Left cardiac atrium (tissue), 4 donors: ENCODE data around the gene PCDHA1. TPM values are rescaled to one million over a fixed set of nuclear protein-coding genes. Genes with fewer than 3 reads are reported as not detected.

Experiments
- ATAC-seq, 2 donors: fragments of 200-7000 bp; cut with Tn5 transposase; one replicate each; pipeline ENCODE4 v1.9.1; 2020; ENCODE audit warnings: mild to moderate bottlenecking in 2 of 2, moderate library complexity in 2 of 2
- DNase-seq: peaks from one replicate; pipeline ENCODE4 v3.0.0-alpha.2; 2020
- intact Hi-C, 2 donors: fragments of 100-400 bp; cut with DNase I; formaldehyde crosslinking; loops; one replicate each; pipeline versions ENCODE4 v1.14.1 to v1.15.1; 2022 to 2023
- total RNA-seq, 2 donors: library from RNA; stranded (reverse); fragmentation: NEBNext Ultra II Directional; extraction: Animal tissue kit (Norgen Biotek cat#: 25700); gene quantifications; one replicate each; pipeline ENCODE4 v1.2.1, GENCODE V29; 2021
- donor health status: DM: no; HTN: yes; CAD: no.
- donor health status: DM: no; HTN: yes; CAD: no; lungs with severe emphysema.
- donor health status: DM: yes; HTN: yes; CAD: no.
- donor health status: Dilated cardiomyopathy.

Gene PCDHA1
- total RNA-seq, 2 donors from 2014 or later, result not detected

DNA sequence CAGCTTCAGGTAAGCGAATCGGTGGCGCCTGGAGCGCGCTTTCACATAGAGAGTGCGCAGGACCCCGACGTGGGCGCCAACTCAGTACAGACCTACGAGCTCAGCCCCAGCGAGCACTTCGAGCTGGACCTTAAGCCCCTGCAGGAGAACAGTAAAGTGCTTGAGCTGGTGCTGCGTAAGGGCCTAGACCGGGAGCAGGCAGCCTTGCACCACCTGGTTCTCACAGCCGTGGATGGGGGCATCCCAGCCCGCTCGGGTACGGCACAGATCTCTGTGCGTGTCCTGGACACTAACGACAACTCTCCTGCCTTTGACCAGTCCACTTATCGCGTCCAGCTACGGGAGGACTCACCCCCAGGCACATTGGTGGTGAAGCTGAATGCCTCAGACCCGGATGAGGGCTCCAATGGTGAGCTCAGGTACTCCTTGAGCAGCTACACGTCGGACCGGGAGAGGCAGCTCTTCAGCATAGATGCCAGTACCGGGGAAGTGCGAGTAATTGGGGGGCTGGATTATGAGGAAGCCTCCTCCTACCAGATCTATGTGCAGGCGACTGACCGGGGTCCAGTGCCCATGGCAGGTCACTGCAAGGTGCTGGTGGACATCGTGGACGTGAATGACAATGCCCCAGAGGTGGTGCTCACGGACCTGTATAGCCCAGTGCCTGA, 181.4 kb downstream of the PCDHA1 start:
- no peak for DNase-seq
- peak in 1 of 2 donors; percentile 18 for ATAC-seq
- intact Hi-C loops, result no loop called here

DNA sequence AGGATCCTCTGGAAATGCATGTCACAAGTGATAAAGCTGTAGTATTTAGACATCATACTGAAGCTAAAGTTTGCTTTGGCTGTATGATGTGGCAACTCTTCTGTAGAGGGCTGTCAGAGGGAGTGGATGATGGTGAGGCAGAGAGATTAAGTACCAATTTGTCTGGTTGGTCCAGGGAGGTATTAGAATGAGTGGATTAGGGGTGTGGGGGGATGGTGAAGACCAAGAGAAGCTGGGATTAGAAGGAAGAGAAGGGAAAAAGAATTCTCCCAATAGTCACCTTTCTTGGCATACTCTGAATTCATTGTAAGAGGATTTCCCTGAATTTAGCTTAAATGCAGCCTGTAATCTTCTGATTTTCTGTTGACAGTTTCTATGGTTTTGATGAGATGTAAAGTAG, 183.9 kb downstream of the PCDHA1 start:
- ATAC-seq, result no peak
- intact Hi-C loops, result no loop called here
- no peak for DNase-seq

DNA sequence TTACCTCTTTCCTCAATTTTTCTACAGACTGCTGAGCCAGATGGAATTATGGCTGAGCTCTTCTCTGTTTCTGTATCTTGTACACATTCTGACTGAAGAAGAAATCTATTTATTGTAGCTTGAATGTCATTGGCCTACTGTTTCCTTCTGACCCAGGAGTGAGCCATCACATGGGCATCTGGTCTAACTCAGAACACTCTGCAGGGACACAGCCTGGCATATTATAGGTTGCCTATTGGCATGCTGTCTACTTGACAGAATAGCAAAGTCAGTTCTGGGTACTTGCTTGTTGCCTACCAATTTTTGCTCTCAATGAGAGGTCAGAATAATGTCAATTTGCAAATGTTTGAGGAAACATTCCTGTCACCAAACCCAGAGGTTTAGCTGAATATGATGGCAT, 187.6 kb downstream of the PCDHA1 start:
- intact Hi-C loops, result no loop called here
- peak in 1 of 2 donors; percentile 43 for ATAC-seq
- no peak for DNase-seq

DNA sequence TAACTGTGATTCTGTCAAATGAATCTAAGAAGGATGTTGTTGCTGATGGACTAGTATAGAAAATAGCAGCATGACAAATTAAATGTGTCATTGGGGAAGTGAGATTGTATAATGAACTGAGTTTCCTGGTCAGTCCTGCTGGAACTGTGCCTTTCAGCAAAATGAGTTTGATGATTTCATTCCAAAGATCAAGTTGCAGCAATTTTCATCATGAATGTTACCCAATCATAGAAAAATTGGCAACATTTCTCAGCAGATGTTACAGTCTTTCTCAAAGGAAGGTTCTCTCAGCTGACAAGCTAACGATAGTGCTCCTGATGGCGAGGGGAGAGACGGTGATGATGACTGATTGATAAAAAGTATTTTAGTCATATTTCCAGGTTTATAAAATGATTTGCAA, 191.1 kb downstream of the PCDHA1 start:
- intact Hi-C loops, result no loop called here
- DNase-seq, result no peak
- peak; percentile 16 to 72 for ATAC-seq

DNA sequence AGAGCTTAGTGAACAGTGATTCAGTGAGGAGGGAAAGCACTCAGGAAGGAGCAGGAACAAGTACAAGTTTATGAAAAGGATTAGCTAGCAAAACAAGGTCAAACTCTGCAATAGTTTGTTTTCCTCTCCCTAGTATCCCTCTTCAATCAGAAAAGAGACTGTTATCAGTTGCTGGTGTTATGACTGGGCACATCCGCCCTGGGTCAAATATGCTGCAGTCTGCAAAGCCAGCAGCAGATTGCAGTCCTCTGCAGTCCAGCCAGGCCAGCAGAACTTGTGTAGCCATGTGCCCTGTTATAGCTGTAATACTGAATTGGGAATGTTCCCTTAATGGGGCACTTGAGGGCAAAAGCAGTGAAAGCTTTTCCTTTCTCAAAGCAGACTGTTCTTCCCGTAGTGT, 192.3 kb downstream of the PCDHA1 start:
- ATAC-seq (peak; percentile 68 to 91), DNase-seq (peak; percentile 32)
- intact Hi-C loops, result no loop called here

DNA sequence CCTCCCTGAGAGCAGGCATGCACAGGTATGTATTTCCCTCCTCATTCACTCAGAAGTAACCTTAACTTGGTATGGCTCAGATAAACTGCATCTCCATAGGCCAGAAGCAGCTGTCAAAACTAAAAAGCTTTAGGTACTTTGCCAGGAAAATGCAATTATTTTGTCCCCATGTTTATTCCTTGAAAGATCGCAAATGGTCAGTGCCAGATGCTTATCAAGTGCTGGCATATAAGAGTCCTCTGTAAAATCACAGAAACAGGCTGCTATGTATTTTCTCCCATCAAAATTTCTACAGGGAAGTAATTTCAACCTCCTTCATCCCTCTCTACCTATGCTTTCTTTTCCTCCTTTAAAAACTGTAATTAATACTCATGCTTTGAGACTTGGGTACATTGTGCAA, 193.0 kb downstream of the PCDHA1 start:
- ATAC-seq, result no peak
- no peak for DNase-seq
- intact Hi-C loops, result no loop called here

DNA sequence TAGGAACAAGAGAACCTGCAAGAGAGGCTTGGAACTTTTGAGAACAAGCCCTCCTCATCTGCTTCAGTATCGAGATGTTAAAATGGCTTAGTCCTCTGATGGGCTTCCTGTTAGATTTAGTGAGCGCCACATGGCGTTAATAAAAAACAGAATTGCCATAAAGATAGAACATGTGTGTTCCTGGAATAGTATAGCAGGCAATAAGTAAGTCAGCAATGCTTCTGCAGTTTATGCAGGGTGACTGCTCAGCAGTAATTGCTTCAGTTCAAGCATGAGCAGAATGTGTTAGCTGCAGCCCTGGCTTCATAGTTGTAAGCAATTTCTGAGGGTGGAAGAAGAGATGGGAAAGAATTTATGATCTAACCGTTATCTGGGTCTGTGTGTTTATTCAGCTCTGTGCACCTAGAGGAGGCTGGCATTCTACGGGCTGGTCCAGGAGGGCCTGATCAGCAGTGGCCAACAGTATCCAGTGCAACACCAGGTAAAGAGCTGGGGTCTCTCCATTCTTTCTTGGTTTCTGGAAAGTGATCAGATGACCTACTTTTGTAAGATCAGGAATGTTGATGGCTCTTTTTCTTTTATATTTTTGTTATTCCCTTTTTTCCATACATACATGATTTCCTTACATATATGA, 196.3 kb downstream of the PCDHA1 start:
- intact Hi-C loops, result no loop called here
- no peak for ATAC-seq
- DNase-seq, result no peak

DNA sequence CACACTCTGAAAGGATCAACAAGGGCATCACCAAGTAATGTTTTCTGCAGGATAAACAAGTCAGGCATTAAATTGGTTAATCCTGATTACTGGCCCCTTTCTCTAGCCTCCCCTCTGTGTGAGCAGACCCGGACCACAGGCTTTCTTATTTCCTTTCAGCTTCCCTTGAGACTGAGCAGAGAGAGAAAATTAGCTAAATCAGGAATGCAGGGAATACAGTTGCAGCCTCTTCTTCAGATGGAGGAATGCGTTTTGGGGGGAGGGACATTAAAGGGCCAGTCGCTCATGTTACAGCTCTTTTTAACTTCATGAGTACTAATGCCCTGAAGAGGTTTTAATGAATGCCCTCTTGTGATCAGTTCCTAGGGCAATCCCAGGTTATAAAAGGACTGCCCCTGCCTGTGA, 200.2 kb downstream of the PCDHA1 start:
- intact Hi-C loops, result no loop called here
- ATAC-seq (no peak), DNase-seq (no peak)

DNA sequence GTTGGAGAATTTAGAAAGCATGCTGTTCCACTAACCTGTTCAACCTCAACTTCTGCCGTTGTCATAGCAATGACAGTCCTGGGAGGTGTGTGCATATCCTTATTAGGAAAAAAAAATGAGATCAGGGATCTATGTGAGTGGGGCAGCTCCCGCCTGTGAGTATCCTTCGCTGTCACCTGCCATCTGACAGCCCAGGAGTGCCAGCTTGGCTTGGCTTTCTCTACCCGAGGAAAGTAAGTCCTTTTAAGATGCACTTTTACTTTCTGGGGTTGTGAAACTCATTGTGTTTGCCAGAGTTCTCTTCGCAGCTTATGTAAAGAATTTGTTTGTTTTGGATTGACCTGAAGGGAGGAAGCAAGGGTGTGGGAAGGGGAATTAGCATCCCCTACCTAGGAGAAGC, 202.2 kb downstream of the PCDHA1 start:
- DNase-seq (no peak), ATAC-seq (no peak)
- intact Hi-C loops, result no loop called here

DNA sequence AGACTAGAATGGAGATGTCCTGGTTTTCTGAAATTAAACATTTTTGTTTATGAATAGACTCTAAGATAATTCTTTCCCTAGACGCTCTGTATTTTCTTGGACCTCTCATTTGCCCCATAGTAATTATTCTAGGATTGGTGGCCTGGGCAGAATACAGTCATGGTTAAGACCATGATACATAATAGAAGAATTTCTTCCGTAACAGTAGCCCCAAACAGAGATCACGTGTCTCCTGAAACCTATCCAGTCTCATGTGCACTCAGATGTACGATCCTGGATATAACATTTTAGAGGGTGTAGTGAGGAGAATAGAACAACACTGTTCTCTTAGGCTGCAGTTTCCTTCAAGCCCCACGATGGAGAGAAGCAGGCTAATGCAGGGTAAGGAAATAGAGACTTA, 202.7 kb downstream of the PCDHA1 start:
- intact Hi-C loops, result no loop called here
- DNase-seq, result no peak
- peak in 1 of 2 donors; percentile 26 for ATAC-seq

DNA sequence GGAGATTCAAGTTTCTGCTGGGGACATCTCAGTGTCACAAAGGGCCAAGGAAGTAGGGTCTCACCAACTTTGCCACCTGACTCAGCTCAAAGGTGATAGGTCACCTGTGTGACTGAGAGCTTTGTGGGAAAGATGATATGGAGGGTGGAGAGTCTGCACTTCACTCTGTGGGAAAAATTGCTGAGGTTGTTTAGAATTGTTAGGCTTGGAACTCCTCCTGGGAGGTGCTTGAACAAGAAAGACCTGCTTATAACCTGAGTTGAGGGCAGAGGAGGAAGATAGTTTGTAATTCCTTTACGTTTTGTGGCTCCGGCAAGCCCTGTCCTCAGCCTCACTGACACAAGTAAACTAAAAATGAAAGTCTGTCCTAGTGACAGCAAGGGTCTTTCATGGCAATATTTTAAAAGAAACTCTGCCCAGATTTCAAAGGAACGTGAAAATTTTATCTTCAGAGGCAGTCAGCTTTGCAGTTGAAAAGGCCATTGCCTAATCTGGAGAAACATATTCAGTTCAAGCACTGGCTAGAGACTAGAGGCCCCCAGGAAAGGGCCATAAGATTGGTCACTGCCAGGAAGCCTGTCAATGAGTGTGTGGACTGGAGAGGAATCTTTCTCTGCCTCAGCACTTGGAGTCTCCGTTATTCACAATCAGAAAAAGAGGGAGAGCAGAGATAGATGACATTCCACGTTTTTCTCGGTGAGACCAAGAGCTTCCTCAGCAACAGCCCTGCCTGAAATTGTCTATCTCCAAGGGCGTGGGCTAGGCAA, 203.5 kb downstream of the PCDHA1 start:
- intact Hi-C loops, result no loop called here
- no peak for ATAC-seq
- DNase-seq, result no peak

DNA sequence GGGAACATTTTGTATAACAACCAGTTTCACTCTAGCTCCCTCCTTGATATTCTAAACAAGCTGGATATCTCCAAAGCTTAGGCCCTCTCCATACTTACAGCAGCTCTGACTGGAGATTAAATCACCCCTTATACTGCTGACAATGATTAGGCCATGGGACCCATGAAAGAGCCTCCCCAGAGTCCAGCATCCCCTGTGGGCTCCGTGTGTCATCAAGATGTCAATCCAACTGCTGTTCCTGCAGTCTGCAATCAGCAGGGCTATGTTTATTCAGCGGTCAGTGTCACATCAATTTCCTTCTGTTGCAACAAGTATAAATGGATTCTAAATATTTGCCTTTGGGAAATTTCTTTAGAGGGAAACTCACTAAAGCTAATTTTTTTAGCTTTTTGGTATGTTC, 206.9 kb downstream of the PCDHA1 start:
- ATAC-seq (no peak), DNase-seq (no peak)
- intact Hi-C loops, result no loop called here

DNA sequence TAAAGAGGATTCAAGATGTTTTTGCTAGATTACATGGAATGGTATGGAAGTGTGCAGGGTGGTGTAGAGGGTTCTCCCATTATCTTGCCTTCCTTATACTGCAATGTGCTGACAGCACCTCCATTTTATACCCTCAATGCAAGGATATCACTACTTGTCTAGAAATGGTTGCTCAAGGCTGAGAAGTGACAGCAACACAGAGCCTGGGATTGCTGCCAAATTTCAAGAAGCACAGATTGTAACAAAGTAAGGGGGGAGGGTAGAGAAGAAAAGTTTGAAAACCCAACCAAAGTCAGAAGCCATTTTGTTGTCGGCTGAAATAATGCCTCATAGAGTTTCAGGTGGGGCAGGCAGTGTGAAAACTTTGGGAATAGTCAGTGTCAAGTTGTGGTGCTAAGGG, 210.1 kb downstream of the PCDHA1 start:
- intact Hi-C loops, result no loop called here
- no peak for ATAC-seq
- no peak for DNase-seq

DNA sequence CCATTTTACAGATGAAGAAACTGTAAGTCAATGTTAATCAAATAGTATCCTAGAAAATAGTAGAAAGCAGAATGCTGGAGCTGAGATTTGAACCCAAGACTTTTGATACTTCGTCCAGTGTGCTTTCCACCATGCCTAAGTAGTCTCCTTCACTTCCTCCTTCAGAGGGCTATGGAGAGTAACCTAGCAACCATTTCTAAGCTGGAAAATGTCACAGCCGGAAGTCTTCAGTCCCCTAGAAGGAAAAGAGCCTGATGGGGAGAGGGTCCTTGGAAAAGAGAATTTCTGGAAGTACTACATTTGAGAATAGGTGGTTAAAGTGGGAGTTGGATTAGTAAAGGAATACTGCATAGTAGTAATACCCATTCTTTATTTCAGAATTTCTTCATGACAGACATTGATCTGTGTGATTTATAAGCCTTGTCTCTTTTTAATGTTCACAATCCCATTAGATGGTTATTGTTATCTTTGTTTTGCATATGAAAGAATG, 213.0 kb downstream of the PCDHA1 start:
- intact Hi-C loops, result no loop called here
- no peak for DNase-seq
- ATAC-seq, result no peak

DNA sequence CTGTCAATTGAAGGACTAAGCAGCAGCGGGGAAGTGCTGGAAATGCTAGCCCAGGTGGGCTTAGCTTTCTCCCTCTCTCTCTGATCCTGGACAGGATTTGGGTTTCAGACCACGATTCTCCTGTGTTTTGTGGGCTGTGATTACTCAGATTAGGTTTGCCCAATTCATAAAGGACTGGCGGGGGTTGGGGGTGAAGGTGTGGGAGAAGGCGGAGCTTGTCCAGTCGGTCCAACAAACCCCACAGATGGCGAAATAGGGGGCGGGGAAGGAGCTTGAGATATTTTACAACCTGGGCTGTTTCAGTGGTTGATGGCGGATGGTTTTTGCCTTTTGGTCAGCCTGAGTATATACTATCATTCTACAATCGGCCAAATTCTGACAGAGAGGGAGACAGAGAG, 215.5 kb downstream of the PCDHA1 start:
- intact Hi-C loops, result no loop called here
- peak; percentile 60 to 89 for ATAC-seq

DNA sequence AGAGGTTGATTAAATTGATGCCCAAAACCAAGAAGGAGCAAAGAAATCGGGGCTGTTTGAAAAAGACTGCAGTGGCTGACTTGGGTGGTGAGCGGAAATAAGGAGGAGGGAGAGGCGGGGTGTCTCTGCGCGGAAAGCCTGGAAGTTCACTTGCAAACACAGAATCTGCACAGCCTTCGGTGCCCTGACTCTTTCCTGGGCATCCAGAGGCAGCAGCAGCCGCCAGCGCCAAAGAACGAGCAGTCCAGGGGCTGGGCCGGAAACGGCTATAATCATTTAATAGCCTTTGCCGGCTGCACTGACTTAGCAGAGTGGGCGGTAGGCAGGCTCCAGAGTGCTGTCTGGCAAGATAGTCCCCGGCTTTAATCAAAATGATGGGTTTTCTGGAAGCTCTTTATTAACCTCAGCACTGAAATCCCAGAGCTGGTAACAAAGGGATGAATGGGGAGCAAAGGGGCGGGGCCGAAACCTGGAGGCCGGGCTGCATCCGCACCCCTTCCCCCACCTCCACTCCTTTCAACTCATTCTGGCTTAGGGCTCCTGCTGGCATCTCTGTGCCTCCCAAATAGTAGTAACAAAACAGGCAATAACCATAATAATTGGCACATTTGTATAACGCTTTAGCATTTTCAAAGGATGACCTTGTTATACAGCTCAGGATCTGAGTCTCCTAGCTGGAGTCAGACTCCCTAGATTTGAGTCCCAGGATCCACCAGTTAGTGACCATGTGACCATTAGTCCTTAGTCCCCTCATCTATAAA, 216.1 kb downstream of the PCDHA1 start:
- peak; percentile 64 to 75 for ATAC-seq
- peak; percentile 32 for DNase-seq
- intact Hi-C loops, result no loop called here

More for the DNA sequence above, 215.5 kb downstream of the PCDHA1 start:
- peak; percentile 35 for DNase-seq

DNA sequence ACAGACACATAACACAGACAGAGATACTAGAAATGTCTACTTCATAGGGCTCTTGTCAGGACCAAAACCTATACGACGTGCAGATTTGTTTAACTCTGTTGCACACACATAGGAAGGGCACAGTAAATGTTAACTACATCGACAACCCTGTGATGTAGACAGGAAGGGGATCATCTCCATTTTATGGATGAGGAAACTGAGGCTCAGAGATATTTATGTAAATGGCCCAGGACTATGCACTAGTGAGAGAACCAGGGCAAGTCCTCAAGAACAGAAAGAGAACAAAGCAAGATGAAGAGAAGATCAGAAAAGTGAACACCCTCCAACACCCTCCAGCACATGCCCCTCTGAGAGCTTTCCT, 216.6 kb downstream of the PCDHA1 start:
- ATAC-seq (no peak), DNase-seq (no peak)
- intact Hi-C loops, result no loop called here

DNA sequence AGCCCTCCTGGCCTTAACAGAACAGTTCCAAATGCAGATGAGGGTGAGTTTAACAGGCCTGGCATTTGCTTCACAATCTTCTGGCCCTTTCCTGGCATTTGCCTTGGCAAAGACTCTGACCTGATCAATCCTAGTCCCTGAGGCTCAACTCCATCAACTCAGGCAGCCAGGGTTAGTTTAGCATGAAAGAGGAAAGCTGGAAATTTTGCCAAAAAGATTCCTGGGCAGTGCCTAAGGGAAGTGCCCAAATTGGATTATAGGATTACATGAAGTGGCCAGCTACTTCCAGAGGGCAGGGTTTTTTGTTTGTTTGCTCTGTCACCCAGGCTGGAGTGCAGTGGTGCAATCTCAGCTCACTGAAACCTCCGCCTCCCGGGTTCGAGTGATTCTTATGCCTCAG, 217.1 kb downstream of the PCDHA1 start:
- no peak for ATAC-seq
- intact Hi-C loops, result no loop called here
- DNase-seq, result no peak

DNA sequence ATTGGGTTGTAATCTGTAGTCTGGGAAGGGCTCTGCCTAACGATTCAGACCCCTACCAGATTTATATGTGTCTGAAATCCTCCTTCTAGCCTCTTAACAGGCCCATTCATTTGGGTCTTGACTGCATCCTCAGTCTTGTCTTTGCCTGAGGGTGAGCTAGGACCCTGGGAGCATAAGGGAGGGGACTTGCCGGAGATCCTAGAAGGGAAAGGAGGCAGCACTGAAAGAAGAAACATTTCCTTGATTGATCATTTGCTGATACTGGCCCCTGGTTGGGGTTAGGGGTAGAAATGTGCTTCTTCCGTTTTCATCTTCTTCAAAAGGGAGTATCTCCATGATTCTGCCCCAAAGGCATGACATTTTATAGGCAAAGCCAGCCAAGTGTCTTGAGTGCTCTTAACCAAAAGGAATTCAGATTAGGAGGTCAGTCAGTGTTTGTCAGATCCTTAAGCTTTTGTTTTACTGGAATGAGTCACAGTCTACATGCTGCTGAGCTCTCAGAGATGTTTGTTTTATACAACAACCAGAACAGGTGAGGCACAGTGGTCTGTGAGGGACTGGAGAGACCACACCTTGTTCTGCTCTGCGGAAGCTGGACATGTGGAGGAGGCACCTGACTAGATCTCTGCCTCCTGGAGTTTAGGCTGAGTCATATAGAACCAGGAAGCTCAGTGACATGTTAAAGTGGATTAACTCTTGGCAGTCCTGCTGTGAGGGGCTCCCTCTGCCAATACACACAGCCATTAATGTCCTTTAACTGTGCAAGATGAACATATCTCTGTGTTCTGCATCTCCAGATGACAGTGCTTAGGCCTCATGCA, 218.1 kb downstream of the PCDHA1 start:
- ATAC-seq (peak in 1 of 2 donors; percentile 57), DNase-seq (no peak)
- intact Hi-C loops, result no loop called here
